Neural cell (in vitro differentiated cells): ENCODE measurements around the gene HS6ST3. TPM values are rescaled to one million over a fixed set of nuclear protein-coding genes. Genes with fewer than 3 reads are reported as not detected.

Experiments
- H2AFZ ChIP-seq: fragments of 200-600, 300-800 bp; sonication (generic), shearing (Covaris generic); 2 replicates; pipeline ENCODE4 v1.6.0; 2014; ENCODE audit warnings: low read depth, mild to moderate bottlenecking, antibody characterized with exemption, low read length, moderate library complexity
- H3F3A ChIP-seq: fragments of 200-600 bp; shearing (Covaris generic); 2 replicates; pipeline ENCODE4 v1.6.1; 2016; ENCODE audit warnings: mild to moderate bottlenecking, moderate library complexity, mixed read lengths, antibody characterized with exemption, low read length; ENCODE audit not compliant: insufficient read depth, poor library complexity, severe bottlenecking
- H3K27ac ChIP-seq: fragments of 200-600, 300-800 bp; sonication (generic), shearing (Covaris generic); 2 replicates; pipeline ENCODE4 v1.5.1; 2014; ENCODE audit warnings: mild to moderate bottlenecking, low read length, moderate library complexity
- H3K27me3 ChIP-seq: fragments of 300-800, 200-600 bp; sonication (generic), shearing (Covaris generic); 2 replicates; pipeline ENCODE4 v1.6.0; 2014; ENCODE audit warnings: mild to moderate bottlenecking, low read depth, low read length, moderate library complexity; ENCODE audit not compliant: insufficient read depth
- H3K36me3 ChIP-seq: fragments of 300-800, 200-600 bp; sonication (generic), shearing (Covaris generic); 2 replicates; pipeline ENCODE4 v1.5.1; 2014; ENCODE audit warnings: mild to moderate bottlenecking, antibody characterized with exemption, low read length, moderate library complexity; ENCODE audit not compliant: insufficient read depth
- H3K4me2 ChIP-seq: fragments of 300-800, 200-600 bp; sonication (generic), shearing (Covaris generic); 2 replicates; pipeline ENCODE4 v1.6.0; 2014; ENCODE audit warnings: mild to moderate bottlenecking, low read length
- H3K4me3 ChIP-seq: fragments of 300-800, 200-600 bp; sonication (generic), shearing (Covaris generic); 2 replicates; pipeline ENCODE4 v1.5.1; 2014; ENCODE audit warnings: mild to moderate bottlenecking, low read length, moderate library complexity
- H3K79me2 ChIP-seq: fragments of 200-600 bp; shearing (Covaris generic); replicated peaks from 2 replicates; pipeline ENCODE4 v1.6.0; 2014; ENCODE audit warnings: mild to moderate bottlenecking, low read length, moderate library complexity; ENCODE audit not compliant: insufficient read depth
- H3K9ac ChIP-seq: fragments of 300-800, 200-600 bp; sonication (generic), shearing (Covaris generic); 2 replicates; pipeline ENCODE4 v1.6.1; 2016; ENCODE audit warnings: mild to moderate bottlenecking, low read length, mixed read lengths
- H3K9me2 ChIP-seq: fragments of 200-600 bp; shearing (Covaris generic); 2 replicates; pipeline ENCODE4 v1.6.1; 2016; ENCODE audit warnings: mild to moderate bottlenecking, low read length, mixed read lengths; ENCODE audit not compliant: insufficient read depth
- H3K9me3 ChIP-seq: fragments of 200-600, 300-800 bp; sonication (generic), shearing (Covaris generic); 2 replicates; pipeline ENCODE4 v1.6.1; 2016; ENCODE audit warnings: mild to moderate bottlenecking, mixed run types, low read length, moderate library complexity, mixed read lengths
- H4K20me1 ChIP-seq: fragments of 200-600 bp; shearing (Covaris generic); 2 replicates; pipeline ENCODE4 v1.6.1; 2016; ENCODE audit warnings: mild to moderate bottlenecking, mixed run types; ENCODE audit not compliant: insufficient read depth
- EP300 ChIP-seq: fragments of 450-650 bp; conservative IDR thresholded peaks from 2 replicates; pipeline ENCODE4 v1.6.1; 2014; ENCODE audit warnings: antibody characterized with exemption, mild to moderate bottlenecking, moderate library complexity; ENCODE audit not compliant: poor library complexity, severe bottlenecking
- EZH2 ChIP-seq: fragments of 200-600, 300-800 bp; shearing (Covaris generic), sonication (generic); IDR thresholded peaks from 2 replicates; pipeline ENCODE4 v1.6.1; 2014; ENCODE audit warnings: antibody characterized with exemption, low read length, borderline replicate concordance, mild to moderate bottlenecking; ENCODE audit not compliant: insufficient read depth, poor library complexity, severe bottlenecking
- MXI1 ChIP-seq: fragments of 450-650 bp; conservative IDR thresholded peaks from 2 replicates; pipeline ENCODE4 v1.6.1; 2014; ENCODE audit warnings: antibody characterized with exemption, mild to moderate bottlenecking; ENCODE audit not compliant: poor library complexity, severe bottlenecking
- POLR2AphosphoS5 ChIP-seq: IDR thresholded peaks from 2 replicates; pipeline ENCODE4 v1.6.1; 2012
- RAD21 ChIP-seq: fragments of 450-650 bp; conservative IDR thresholded peaks from 2 replicates; pipeline ENCODE4 v1.6.1; 2014; ENCODE audit warnings: antibody characterized with exemption, mild to moderate bottlenecking, moderate library complexity
- SMC3 ChIP-seq: fragments of 450-650 bp; conservative IDR thresholded peaks from 2 replicates; pipeline ENCODE4 v1.6.1; 2014; ENCODE audit warnings: antibody characterized with exemption, mild to moderate bottlenecking, moderate library complexity; ENCODE audit not compliant: poor library complexity
- TAF1 ChIP-seq: IDR thresholded peaks from 2 replicates; pipeline ENCODE4 v1.6.1; 2012; ENCODE audit warnings: low read depth
- polyA plus RNA-seq: library from polyadenylated mRNA; depleted of rRNA; stranded (reverse); fragments of >200 nt; gene quantifications from 2 replicates; pipeline ENCODE4 v1.2.3, GENCODE V29; 2014
- TF ChIP-seq, protein P1 (sequence below): IDR thresholded peaks from 2 replicates; pipeline ENCODE4 v1.6.1; 2012; ENCODE audit warnings: borderline replicate concordance
- TF ChIP-seq, protein P2 (sequence below): fragments of 450-650 bp; IDR thresholded peaks from 2 replicates; pipeline ENCODE4 v1.5.1; 2014; ENCODE audit warnings: antibody characterized with exemption, mild to moderate bottlenecking, moderate library complexity; ENCODE audit not compliant: poor library complexity, severe bottlenecking

HS6ST3 gene
- polyA plus RNA-seq, 1 donor from 2014 or later, result 10.9 TPM

DNA sequence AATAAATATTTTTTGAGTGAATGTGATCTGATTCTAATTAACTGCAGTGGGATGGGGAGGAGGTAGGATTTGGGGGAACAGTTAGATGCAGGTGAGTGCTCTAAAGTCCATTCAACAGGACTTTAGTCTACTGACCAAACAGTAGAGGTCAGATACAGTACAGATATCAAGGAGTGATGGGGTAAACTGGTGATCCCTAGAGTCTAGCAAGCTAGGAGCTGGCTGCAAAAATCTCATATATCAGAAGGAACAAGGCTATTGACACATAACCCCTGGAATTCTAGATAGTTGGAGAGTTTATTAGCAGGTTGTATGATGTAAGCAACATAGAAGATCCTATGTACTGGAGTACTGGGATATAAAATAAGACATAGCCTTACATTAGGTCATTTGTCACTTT is 131.6 kb downstream of the HS6ST3 start:
- Histone ChIP-seq H3K4me3 (no peak overlapping the region), H3K27ac (no peak overlapping the region), H2AFZ (no peak overlapping the region), H3K27me3 (no peaks in the 10 kb centered on the region), H3K9me3 (no peaks in the 10 kb centered on the region), H3K79me2 (no peaks in the 10 kb centered on the region), H4K20me1 (no peaks in the 10 kb centered on the region), H3K9ac (no peak overlapping the region), H3K4me2 (no peak overlapping the region), H3F3A (no peaks in the 10 kb centered on the region), H3K9me2 (no peaks in the 10 kb centered on the region), H3K36me3 (no peaks in the 10 kb centered on the region)
- TF ChIP-seq, protein P1, sequence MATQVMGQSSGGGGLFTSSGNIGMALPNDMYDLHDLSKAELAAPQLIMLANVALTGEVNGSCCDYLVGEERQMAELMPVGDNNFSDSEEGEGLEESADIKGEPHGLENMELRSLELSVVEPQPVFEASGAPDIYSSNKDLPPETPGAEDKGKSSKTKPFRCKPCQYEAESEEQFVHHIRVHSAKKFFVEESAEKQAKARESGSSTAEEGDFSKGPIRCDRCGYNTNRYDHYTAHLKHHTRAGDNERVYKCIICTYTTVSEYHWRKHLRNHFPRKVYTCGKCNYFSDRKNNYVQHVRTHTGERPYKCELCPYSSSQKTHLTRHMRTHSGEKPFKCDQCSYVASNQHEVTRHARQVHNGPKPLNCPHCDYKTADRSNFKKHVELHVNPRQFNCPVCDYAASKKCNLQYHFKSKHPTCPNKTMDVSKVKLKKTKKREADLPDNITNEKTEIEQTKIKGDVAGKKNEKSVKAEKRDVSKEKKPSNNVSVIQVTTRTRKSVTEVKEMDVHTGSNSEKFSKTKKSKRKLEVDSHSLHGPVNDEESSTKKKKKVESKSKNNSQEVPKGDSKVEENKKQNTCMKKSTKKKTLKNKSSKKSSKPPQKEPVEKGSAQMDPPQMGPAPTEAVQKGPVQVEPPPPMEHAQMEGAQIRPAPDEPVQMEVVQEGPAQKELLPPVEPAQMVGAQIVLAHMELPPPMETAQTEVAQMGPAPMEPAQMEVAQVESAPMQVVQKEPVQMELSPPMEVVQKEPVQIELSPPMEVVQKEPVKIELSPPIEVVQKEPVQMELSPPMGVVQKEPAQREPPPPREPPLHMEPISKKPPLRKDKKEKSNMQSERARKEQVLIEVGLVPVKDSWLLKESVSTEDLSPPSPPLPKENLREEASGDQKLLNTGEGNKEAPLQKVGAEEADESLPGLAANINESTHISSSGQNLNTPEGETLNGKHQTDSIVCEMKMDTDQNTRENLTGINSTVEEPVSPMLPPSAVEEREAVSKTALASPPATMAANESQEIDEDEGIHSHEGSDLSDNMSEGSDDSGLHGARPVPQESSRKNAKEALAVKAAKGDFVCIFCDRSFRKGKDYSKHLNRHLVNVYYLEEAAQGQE, result no peak
- TF ChIP-seq SMC3 (no peak), POLR2AphosphoS5 (no peak), RAD21 (no peak), EP300 (no peak), TAF1 (no peak), EZH2 (no peak), MXI1 (no peak)
- TF ChIP-seq, protein P2, sequence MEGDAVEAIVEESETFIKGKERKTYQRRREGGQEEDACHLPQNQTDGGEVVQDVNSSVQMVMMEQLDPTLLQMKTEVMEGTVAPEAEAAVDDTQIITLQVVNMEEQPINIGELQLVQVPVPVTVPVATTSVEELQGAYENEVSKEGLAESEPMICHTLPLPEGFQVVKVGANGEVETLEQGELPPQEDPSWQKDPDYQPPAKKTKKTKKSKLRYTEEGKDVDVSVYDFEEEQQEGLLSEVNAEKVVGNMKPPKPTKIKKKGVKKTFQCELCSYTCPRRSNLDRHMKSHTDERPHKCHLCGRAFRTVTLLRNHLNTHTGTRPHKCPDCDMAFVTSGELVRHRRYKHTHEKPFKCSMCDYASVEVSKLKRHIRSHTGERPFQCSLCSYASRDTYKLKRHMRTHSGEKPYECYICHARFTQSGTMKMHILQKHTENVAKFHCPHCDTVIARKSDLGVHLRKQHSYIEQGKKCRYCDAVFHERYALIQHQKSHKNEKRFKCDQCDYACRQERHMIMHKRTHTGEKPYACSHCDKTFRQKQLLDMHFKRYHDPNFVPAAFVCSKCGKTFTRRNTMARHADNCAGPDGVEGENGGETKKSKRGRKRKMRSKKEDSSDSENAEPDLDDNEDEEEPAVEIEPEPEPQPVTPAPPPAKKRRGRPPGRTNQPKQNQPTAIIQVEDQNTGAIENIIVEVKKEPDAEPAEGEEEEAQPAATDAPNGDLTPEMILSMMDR, result no peak

DNA sequence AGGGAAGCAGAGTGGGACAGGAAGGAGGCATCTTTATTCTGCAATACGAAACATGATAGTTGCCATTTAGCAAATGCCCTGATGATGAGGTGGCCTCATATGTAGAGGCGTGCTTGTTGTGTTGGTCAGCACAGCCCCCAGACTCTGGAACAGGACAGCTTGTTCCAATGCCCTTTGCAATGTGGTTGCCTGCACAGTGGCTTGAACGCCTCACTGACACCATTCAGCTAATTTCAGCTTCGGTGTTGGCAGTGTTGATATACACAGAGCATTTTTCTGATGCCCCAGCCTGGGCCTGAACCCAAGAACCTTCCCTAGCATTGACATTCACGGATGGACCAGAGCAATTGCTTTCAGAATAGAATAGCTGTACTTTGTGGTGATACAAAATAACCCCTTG is 133.3 kb downstream of the HS6ST3 start:
- H3K27me3 ChIP-seq, result no peaks in the 10 kb centered on the region
- H2AFZ ChIP-seq, result no peak overlapping the region
- no peak overlapping the region for H3K27ac ChIP-seq
- no peaks in the 10 kb centered on the region for H3K79me2 ChIP-seq
- H3K9me3 ChIP-seq, result no peaks in the 10 kb centered on the region
- no peak overlapping the region for H3K4me2 ChIP-seq
- TF ChIP-seq POLR2AphosphoS5 (no peak), SMC3 (no peak), EZH2 (no peak), MXI1 (no peak), RAD21 (no peak)
- TF ChIP-seq, protein P1, result no peak
- TF ChIP-seq, protein P2, result no peak
- H3K9me2 ChIP-seq, result no peaks in the 10 kb centered on the region
- no peaks in the 10 kb centered on the region for H4K20me1 ChIP-seq
- no peak overlapping the region for H3K9ac ChIP-seq
- no peaks in the 10 kb centered on the region for H3K36me3 ChIP-seq
- no peaks in the 10 kb centered on the region for H3F3A ChIP-seq
- H3K4me3 ChIP-seq, result no peak overlapping the region
